Parathyroid adenoma (tissue), 2 donors: ENCODE data around the gene HDAC4.

Experiments
- H2AFZ ChIP-seq: fragments of 300-600 bp; sonication (generic); one replicate; pipeline ENCODE4 v1.7.0; 2017; ENCODE audit warnings: antibody characterized with exemption, mild to moderate bottlenecking
- H3K27ac ChIP-seq: fragments of 300-600 bp; sonication (generic); one replicate; pipeline ENCODE4 v1.7.0; 2017
- H3K27me3 ChIP-seq: fragments of 300-600 bp; sonication (generic); one replicate; pipeline ENCODE4 v1.7.0; 2017; ENCODE audit warnings: low read length; ENCODE audit not compliant: control insufficient read depth, insufficient read depth
- H3K36me3 ChIP-seq: fragments of 300-600 bp; sonication (generic); one replicate; pipeline ENCODE4 v1.7.0; 2017; ENCODE audit warnings: low read length; ENCODE audit not compliant: control insufficient read depth, insufficient read depth
- H3K4me1 ChIP-seq: fragments of 300-600 bp; sonication (generic); one replicate; pipeline ENCODE4 v1.7.0; 2017; ENCODE audit warnings: control low read depth
- H3K4me2 ChIP-seq: fragments of 300-600 bp; sonication (generic); one replicate; pipeline ENCODE4 v1.7.0; 2017; ENCODE audit warnings: low read length
- H3K4me3 ChIP-seq: fragments of 300-600 bp; sonication (generic); one replicate; pipeline ENCODE4 v1.7.0; 2017; ENCODE audit warnings: low read depth, low read length
- H3K79me2 ChIP-seq: fragments of 300-600 bp; sonication (generic); one replicate; pipeline ENCODE4 v1.7.0; 2017; ENCODE audit warnings: control low read depth
- H3K9ac ChIP-seq: fragments of 300-600 bp; sonication (generic); one replicate; pipeline ENCODE4 v1.7.0; 2017; ENCODE audit warnings: mild to moderate bottlenecking
- H3K9me3 ChIP-seq: fragments of 300-600 bp; sonication (generic); one replicate; pipeline ENCODE4 v1.7.0; 2017; ENCODE audit warnings: low read length; ENCODE audit not compliant: control insufficient read depth
- CTCF ChIP-seq: fragments of 300-600 bp; sonication (generic); IDR thresholded peaks from one replicate; pipeline ENCODE4 v1.7.0; 2017; ENCODE audit warnings: antibody characterized with exemption, mild to moderate bottlenecking
- donor health status: primary hyperparathyroidism.

HDAC4 gene

GRCh38 chr2:239154971-239155805 is 245.6 kb downstream of the HDAC4 start:
- no peaks in the 10 kb centered on the region for H3K27me3 ChIP-seq
- H3K4me1 ChIP-seq: no peaks in the 10 kb centered on the region
- no peaks in the 10 kb centered on the region for H3K9me3 ChIP-seq
- H3K4me3 ChIP-seq: no peak overlapping the region
- H2AFZ ChIP-seq: no peak overlapping the region
- H3K27ac ChIP-seq: no peak overlapping the region
- H3K79me2 ChIP-seq: no peaks in the 10 kb centered on the region
- no peak overlapping the region for H3K4me2 ChIP-seq
- no peak overlapping the region for H3K9ac ChIP-seq
- no peaks in the 10 kb centered on the region for H3K36me3 ChIP-seq
- TF ChIP-seq CTCF: no peak

- H3K4me1 ChIP-seq: no peaks in the 10 kb centered on the region
- no peak overlapping the region for H3K4me2 ChIP-seq
- no peaks in the 10 kb centered on the region for H3K79me2 ChIP-seq
- H3K36me3 ChIP-seq: no peaks in the 10 kb centered on the region
- no peaks in the 10 kb centered on the region for H3K9me3 ChIP-seq
- no peak overlapping the region for H2AFZ ChIP-seq
- no peak overlapping the region for H3K9ac ChIP-seq
- no peaks in the 10 kb centered on the region for H3K27me3 ChIP-seq
- H3K4me3 ChIP-seq: no peak overlapping the region
- TF ChIP-seq CTCF: no peak
- H3K27ac ChIP-seq: no peak overlapping the region
Measured at GRCh38 chr2:239153806-239154591, 246.8 kb downstream of the HDAC4 start.

- no peaks in the 10 kb centered on the region for H3K4me1 ChIP-seq
- no peak overlapping the region for H3K9ac ChIP-seq
- TF ChIP-seq CTCF: no peak
- no peak overlapping the region for H3K4me2 ChIP-seq
- no peak overlapping the region for H3K4me3 ChIP-seq
- no peaks in the 10 kb centered on the region for H3K9me3 ChIP-seq
- no peak overlapping the region for H2AFZ ChIP-seq
- no peaks in the 10 kb centered on the region for H3K36me3 ChIP-seq
- H3K79me2 ChIP-seq: no peaks in the 10 kb centered on the region
- no peaks in the 10 kb centered on the region for H3K27me3 ChIP-seq
- no peak overlapping the region for H3K27ac ChIP-seq
Measured at GRCh38 chr2:239152916-239153305, 247.9 kb downstream of the HDAC4 start.

DNA sequence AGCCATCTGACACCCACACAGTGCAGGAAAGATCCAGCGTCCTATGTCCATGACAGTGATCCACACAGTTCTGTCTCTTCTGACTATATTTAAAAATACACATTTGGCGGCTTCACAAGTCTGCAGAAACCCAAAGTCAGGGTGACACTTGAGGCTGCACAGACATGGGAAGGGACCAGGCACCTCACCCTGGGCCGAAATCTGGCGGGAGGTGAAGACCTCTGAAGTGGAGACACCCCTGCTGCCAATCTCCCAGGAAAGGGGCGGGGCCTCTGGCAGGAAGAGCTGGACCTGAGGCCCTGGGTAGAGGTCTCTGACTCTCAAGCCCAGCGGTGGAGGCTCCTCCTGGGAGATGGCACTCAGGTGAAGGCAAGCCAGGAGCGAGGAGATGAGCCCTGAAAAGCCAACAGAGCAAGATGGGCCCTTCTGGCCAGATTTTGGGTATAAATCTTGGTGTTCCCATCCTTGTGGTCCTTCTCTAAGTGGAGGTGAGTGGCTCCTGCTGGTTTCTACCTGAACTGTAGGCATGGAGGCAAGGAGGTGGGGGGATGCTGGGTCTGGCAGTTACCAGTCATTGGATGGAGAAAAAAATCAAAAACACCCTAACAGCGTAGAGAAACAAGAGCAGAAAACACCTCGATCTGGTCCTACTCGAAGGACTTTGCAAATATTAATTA is 248.4 kb downstream of the HDAC4 start:
- TF ChIP-seq CTCF: no peak
- Histone ChIP-seq H3K27ac (no peak overlapping the region), H3K4me1 (no peaks in the 10 kb centered on the region), H3K27me3 (no peaks in the 10 kb centered on the region), H3K79me2 (no peaks in the 10 kb centered on the region), H3K4me3 (no peak overlapping the region), H3K9ac (no peak overlapping the region), H3K4me2 (no peak overlapping the region), H3K36me3 (no peaks in the 10 kb centered on the region), H3K9me3 (no peaks in the 10 kb centered on the region), H2AFZ (no peak overlapping the region)
